ENCODE results near the gene GNG14. TPM values are rescaled to one million over a fixed set of nuclear protein-coding genes. Genes with fewer than 3 reads are reported as not detected.

The GNG14 gene
- total and polyA plus RNA-seq, 2 donors (not counting 1 experiment from before 2014, with no cell fraction given): not detected

DNA sequence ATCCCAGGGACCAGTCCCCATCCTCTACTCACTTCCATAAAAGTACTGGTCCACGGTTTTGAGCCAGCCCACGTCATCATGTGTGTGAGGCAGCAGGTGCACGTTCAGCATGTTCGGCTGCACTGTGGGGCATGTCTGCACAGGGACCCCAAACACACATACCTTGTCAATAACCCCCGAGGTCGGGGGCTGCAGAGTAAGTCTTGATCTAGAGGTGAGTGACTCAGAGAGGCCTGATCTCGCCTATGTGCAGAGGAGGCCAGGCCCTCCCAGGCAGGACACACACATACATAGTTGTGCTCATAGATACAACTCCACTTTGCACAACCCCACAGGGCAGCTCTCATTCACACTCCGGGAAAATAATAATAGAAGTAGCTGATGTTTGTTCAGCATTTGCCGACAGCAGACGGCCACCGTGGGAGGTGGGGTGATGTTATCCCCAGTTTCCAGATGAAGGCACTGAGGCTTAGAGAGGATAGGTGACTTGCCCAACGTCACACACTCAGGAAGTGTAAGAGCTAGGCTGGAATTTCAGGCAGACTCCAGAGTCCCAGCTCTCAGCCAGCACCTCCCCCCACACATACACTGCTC, 22.0 kb upstream of the GNG14 start:
- H4K20me1 ChIP-seq (ENCODE audit: control insufficient read depth, insufficient read depth, low read length, poor library complexity, severe bottlenecking): peaks cover 36% of the 10 kb centered on the region
- H3K36me3 ChIP-seq (replicated peaks in 1 of 2; ENCODE audit: control extremely low read depth in 1 of 2, control insufficient read depth in 1 of 2, extremely low read depth in 1 of 2, insufficient read depth in 2 of 2, low read length in 1 of 2): peaks cover 0 to 45% of the 10 kb centered on the region in 2 experiments
- H3K27ac ChIP-seq (ENCODE audit: low read length in 2 of 2): peak overlapping the region; percentile 95 to 99
- H3K9ac ChIP-seq (ENCODE audit: low read length): peak overlapping the region; percentile 97
- H2AFZ ChIP-seq (ENCODE audit: insufficient read depth, low read depth, low read length, poor library complexity, severe bottlenecking): peak overlapping the region; percentile 79
- peaks cover 37 to 59% of the 10 kb centered on the region in 2 donors for H3K4me1 ChIP-seq (ENCODE audit: control insufficient read depth in 2 of 2, insufficient read depth in 2 of 2, low read length in 2 of 2)
- H3K9me3 ChIP-seq (ENCODE audit: control extremely low read depth in 1 of 3, control insufficient read depth in 2 of 3, insufficient read depth in 1 of 3, low read length in 2 of 3): no peaks in the 10 kb centered on the region
- H3K4me1 Mint-ChIP-seq: peaks cover 67% of the 10 kb centered on the region
- H3K27me3 Mint-ChIP-seq: no peaks in the 10 kb centered on the region
- DNase-seq: peak; percentile 78
- H3K27me3 ChIP-seq (replicated peaks in 1 of 4; ENCODE audit: control extremely low read depth in 1 of 4, control insufficient read depth in 3 of 4, insufficient read depth in 4 of 4, low read length in 3 of 4): no peaks in the 10 kb centered on the region
- peak; percentile 28 for ATAC-seq (ENCODE audit: low read depth)
- H3K79me2 ChIP-seq (ENCODE audit: control insufficient read depth, insufficient read depth, low read length): peaks cover 91% of the 10 kb centered on the region
- peak overlapping the region; percentile 88 for H3K4me2 ChIP-seq (replicated peaks; ENCODE audit: low read depth, low read length, poor library complexity, severe bottlenecking)
- 0% methylated on average over 1 of the region's 12 CpGs for WGBS (ENCODE audit: insufficient coverage)
- POLR2A ChIA-PET: interaction anchor here (0.5 to 3.7 kb wide), 14 partner anchors 13 to 265 kb away, joined by 3 to 16 read pairs (median 4); partner anchors contain the start of genes DHPS, FBXW9, ZNF490 and ZNF564
- TF ChIP-seq EZH2 (IDR thresholded peaks at IDR 0.05; ENCODE audit: borderline replicate concordance, insufficient read depth, low read depth, low read length, poor library complexity, severe bottlenecking): no peak
- no peak for TF ChIP-seq CTCF (IDR thresholded peaks at IDR 0.05)
- intact Hi-C loops (cut with micrococcal nuclease): loop anchor here (1.0 to 5.0 kb wide), 5 partner anchors 25 to 223 kb away; partner anchors contain the start of genes FBXW9, TNPO2 and ZNF443
- peak overlapping the region; percentile 98 for H3K4me3 Mint-ChIP-seq
- H3K27ac Mint-ChIP-seq: peak overlapping the region; percentile 97
- CTCF ChIA-PET: interaction anchor here (0.7 to 3.2 kb wide), 8 partner anchors 11 to 183 kb away, joined by 3 to 14 read pairs (median 4); partner anchors contain the start of gene DHPS
- H3K4me3 ChIP-seq (ENCODE audit: control extremely low read depth in 1 of 5, extremely low read depth in 1 of 5, insufficient read depth in 1 of 5, low read depth in 2 of 5, low read length in 4 of 5): peak overlapping the region; percentile 84 to 99 (median 94)
- no peaks in the 10 kb centered on the region for H3K9me3 Mint-ChIP-seq (ENCODE audit: insufficient read depth)

Data from B cell (primary cell).